WTC11 (cell line): ENCODE data around the gene MYH9.

Experiments
- ATF2 ChIP-seq: sonication (generic); formaldehyde crosslinking; IDR thresholded peaks from 2 replicates; pipeline ENCODE4 v1.8.1; 2022; ENCODE audit warnings: low read depth, missing genetic modification reagents, borderline replicate concordance
- ATF6 ChIP-seq: sonication (generic); formaldehyde crosslinking; IDR thresholded peaks from 2 replicates; pipeline ENCODE4 v1.8.1; 2023; ENCODE audit warnings: mild to moderate bottlenecking, missing genetic modification reagents
- CREB1 ChIP-seq: sonication (generic); formaldehyde crosslinking; IDR thresholded peaks from 2 replicates; pipeline ENCODE4 v1.8.0; 2023; ENCODE audit warnings: mild to moderate bottlenecking, missing genetic modification reagents
- CTCF ChIP-seq: fragments of 200-600 bp; IDR thresholded peaks from 2 replicates; pipeline ENCODE4 v1.8.0; 2022; ENCODE audit warnings: antibody characterized with exemption
- E2F4 ChIP-seq: sonication (generic); formaldehyde crosslinking; IDR thresholded peaks from 2 replicates; pipeline ENCODE4 v1.8.1; 2022; ENCODE audit warnings: low read depth, mild to moderate bottlenecking, moderate library complexity, missing genetic modification reagents, borderline replicate concordance
- ELF4 ChIP-seq: sonication (generic); formaldehyde crosslinking; IDR thresholded peaks from 2 replicates; pipeline ENCODE4 v1.8.1; 2022; ENCODE audit warnings: low read depth, mild to moderate bottlenecking, moderate library complexity, missing genetic modification reagents
- ETV6 ChIP-seq: sonication (generic); formaldehyde crosslinking; IDR thresholded peaks from 2 replicates; pipeline ENCODE4 v1.8.1; 2022; ENCODE audit warnings: mild to moderate bottlenecking, missing genetic modification reagents
- GABPB1 ChIP-seq: sonication (generic); formaldehyde crosslinking; IDR thresholded peaks from 2 replicates; pipeline ENCODE4 v1.8.1; 2023; ENCODE audit warnings: mild to moderate bottlenecking, missing genetic modification reagents
- MAX ChIP-seq: sonication (generic); formaldehyde crosslinking; IDR thresholded peaks from 2 replicates; pipeline ENCODE4 v1.8.0; 2022; ENCODE audit warnings: mild to moderate bottlenecking, missing genetic modification reagents
- MYBL2 ChIP-seq: sonication (generic); formaldehyde crosslinking; IDR thresholded peaks from 2 replicates; pipeline ENCODE4 v1.8.1; 2023; ENCODE audit warnings: mild to moderate bottlenecking, moderate library complexity, missing genetic modification reagents
- TEAD4 ChIP-seq: sonication (generic); formaldehyde crosslinking; IDR thresholded peaks from 2 replicates; pipeline ENCODE4 v1.8.0; 2022; ENCODE audit warnings: mild to moderate bottlenecking, missing genetic modification reagents
- ZNF232 ChIP-seq: sonication (generic); formaldehyde crosslinking; IDR thresholded peaks from 2 replicates; pipeline ENCODE4 v1.8.0; 2022; ENCODE audit warnings: mild to moderate bottlenecking, missing genetic modification reagents
- ZNF512 ChIP-seq: sonication (generic); formaldehyde crosslinking; IDR thresholded peaks from 2 replicates; pipeline ENCODE4 v1.8.1; 2022; ENCODE audit warnings: missing genetic modification reagents, borderline replicate concordance

GRCh38 chr22:36430863-36431262 lies 43.1 kb upstream of the MYH9 start:
- TF ChIP-seq E2F4 (CRISPR knock-in tag) (no peak), ATF6 (CRISPR knock-in tag) (no peak), MAX (no peak), CTCF (no peak), GABPB1 (CRISPR knock-in tag) (no peak; the same call in 1 of the 2 replicates), ATF2 (CRISPR knock-in tag) (no peak), ETV6 (CRISPR knock-in tag) (no peak), MYBL2 (no peak), ZNF232 (CRISPR knock-in tag) (no peak), ZNF512 (CRISPR knock-in tag) (no peak), ELF4 (no peak), TEAD4 (no peak), CREB1 (CRISPR knock-in tag) (no peak)
